SK-N-SH (cell line): Measurements from ENCODE around the gene NUDT1. TPM values are rescaled to one million over a fixed set of nuclear protein-coding genes. Genes with fewer than 3 reads are reported as not detected.

Source experiments
- CTCF ChIA-PET: fragments of 300-600, 350-600 bp; formaldehyde crosslinking; extraction: SDS; loops from one replicate; lab custom pipeline; 2021; lab: Yijun Ruan, JAX
- POLR2A ChIA-PET: fragments of 350-600 bp; sonication (Branson Sonifier 250); formaldehyde crosslinking; extraction: SDS; loops from one replicate; lab custom pipeline; 2020; ENCODE audit warnings: antibody characterized with exemption, inconsistent platforms; lab: Yijun Ruan, JAX
- DNase-seq: peaks from one replicate; pipeline ENCODE4 v3.0.0; 2012
- H2AFZ ChIP-seq: fragments of 200-600 bp; sonication (generic); 2 replicates; pipeline ENCODE4 v1.8.1; 2016; ENCODE audit warnings: antibody characterized with exemption, mild to moderate bottlenecking, low read depth
- H3F3A ChIP-seq: fragments of 200-600 bp; sonication (generic); replicated peaks from 2 replicates; pipeline ENCODE3; 2016; ENCODE audit warnings: antibody characterized with exemption, mild to moderate bottlenecking; ENCODE audit not compliant: insufficient read depth
- H3K27ac ChIP-seq, 2 experiments: fragments of 200-500 bp in 1 of 2; fragments of 200-600 bp in 1 of 2; sonication (Bioruptor generic) in 1 of 2; sonication (generic), shearing (Covaris generic) in 1 of 2; 2 replicates each; pipeline versions ENCODE4 v1.5.1 to v1.6.1; 2014 to 2016; ENCODE audit warnings: low read depth in 2 of 2, inconsistent platforms in 1 of 2, low read length in 1 of 2, mild to moderate bottlenecking in 1 of 2, mixed read lengths in 1 of 2
- H3K27me3 ChIP-seq: fragments of 200-600 bp; sonication (generic), shearing (Covaris generic); 2 replicates; pipeline ENCODE4 v1.6.1; 2016; ENCODE audit warnings: mixed run types; ENCODE audit not compliant: insufficient read depth
- H3K36me3 ChIP-seq, 2 experiments: fragments of 200-500 bp in 1 of 2; fragments of 200-600 bp in 1 of 2; sonication (Bioruptor generic) in 1 of 2; sonication (generic) in 1 of 2; replicated peaks in 1 of 2; 2 replicates each; pipeline versions ENCODE3 to v1.5.1; 2014 to 2016; ENCODE audit warnings: low read length in 1 of 2, mild to moderate bottlenecking in 1 of 2; ENCODE audit not compliant: insufficient read depth in 2 of 2, control insufficient read depth in 1 of 2
- H3K4me1 ChIP-seq, 2 experiments: fragments of 200-500 bp in 1 of 2; fragments of 200-600 bp in 1 of 2; sonication (Bioruptor generic) in 1 of 2; sonication (generic), shearing (Covaris generic) in 1 of 2; 2 replicates each; pipeline versions ENCODE4 v1.5.1 to v1.6.1; 2014 to 2016; ENCODE audit warnings: low read depth in 1 of 2, low read length in 1 of 2, mixed run types in 1 of 2; ENCODE audit not compliant: insufficient read depth in 2 of 2, control insufficient read depth in 1 of 2
- H3K4me2 ChIP-seq: fragments of 200-600 bp; sonication (generic), shearing (Covaris generic); 2 replicates; pipeline ENCODE4 v1.6.1; 2017; ENCODE audit warnings: mixed run types
- H3K4me3 ChIP-seq, 2 experiments: fragments of 200-500 bp in 1 of 2; fragments of 200-600 bp in 1 of 2; sonication (Bioruptor generic) in 1 of 2; sonication (generic), shearing (Covaris generic) in 1 of 2; 2 replicates each; pipeline versions ENCODE4 v1.5.1 to v1.8.1; 2014 to 2016; ENCODE audit warnings: low read depth in 2 of 2, inconsistent platforms in 1 of 2, low read length in 1 of 2, mild to moderate bottlenecking in 1 of 2, mixed read lengths in 1 of 2, moderate library complexity in 1 of 2
- H3K79me2 ChIP-seq: fragments of 200-600 bp; sonication (generic); 2 replicates; pipeline ENCODE4 v1.8.1; 2017; ENCODE audit warnings: mild to moderate bottlenecking; ENCODE audit not compliant: insufficient read depth
- H3K9ac ChIP-seq: fragments of 200-600 bp; sonication (generic); 2 replicates; pipeline ENCODE4 v1.6.1; 2017; ENCODE audit warnings: mixed run types
- H3K9me2 ChIP-seq: fragments of 200-600 bp; sonication (generic); 2 replicates; pipeline ENCODE4 v1.6.1; 2017; ENCODE audit warnings: mixed run types
- H3K9me3 ChIP-seq: fragments of 200-600 bp; sonication (generic); 2 replicates; pipeline ENCODE4 v1.6.1; 2017; ENCODE audit warnings: mixed run types, mild to moderate bottlenecking, moderate library complexity
- H4K20me1 ChIP-seq: fragments of 200-600 bp; sonication (generic); 2 replicates; pipeline ENCODE4 v1.6.1; 2017; ENCODE audit warnings: mild to moderate bottlenecking, mixed run types; ENCODE audit not compliant: insufficient read depth
- ELF1 ChIP-seq: IDR thresholded peaks from 2 replicates; pipeline ENCODE4 v1.4.0; 2012
- EZH2phosphoT487 ChIP-seq: fragments of 200-600 bp; sonication (generic); IDR thresholded peaks from 2 replicates; pipeline ENCODE4 v1.6.1; 2017; ENCODE audit warnings: low read depth, mixed run types, mild to moderate bottlenecking, antibody characterized with exemption, moderate library complexity, borderline replicate concordance
- FOSL2 ChIP-seq: IDR thresholded peaks from 2 replicates; pipeline ENCODE4 v1.4.0; 2012; ENCODE audit warnings: low read depth, mild to moderate bottlenecking, moderate library complexity, borderline replicate concordance
- FOXJ3 ChIP-seq: sonication (generic); formaldehyde crosslinking; IDR thresholded peaks from 2 replicates; pipeline ENCODE4 v1.5.1; 2020; ENCODE audit warnings: mild to moderate bottlenecking, missing genetic modification reagents
- RCOR1 ChIP-seq: fragments of 150-350 bp; IDR thresholded peaks from 2 replicates; pipeline ENCODE4 v1.6.1; 2017; ENCODE audit warnings: antibody characterized with exemption, low read length
- RFX5 ChIP-seq: IDR thresholded peaks from 2 replicates; pipeline ENCODE4 v1.6.1; 2012; ENCODE audit warnings: mild to moderate bottlenecking, improper control_type of control experiment, low read length
- SIN3A ChIP-seq: IDR thresholded peaks from 2 replicates; pipeline ENCODE4 v1.6.1; 2012; ENCODE audit warnings: low read depth, mild to moderate bottlenecking, low read length, moderate library complexity, borderline replicate concordance
- TAF1 ChIP-seq: IDR thresholded peaks from 2 replicates; pipeline ENCODE4 v1.6.1; 2012; ENCODE audit warnings: low read depth, mild to moderate bottlenecking, low read length, moderate library complexity, borderline replicate concordance
- TCF12 ChIP-seq: IDR thresholded peaks from 2 replicates; pipeline ENCODE4 v1.4.0; 2012
- TEAD4 ChIP-seq: IDR thresholded peaks from 2 replicates; pipeline ENCODE4 v1.4.0; 2012; ENCODE audit warnings: mild to moderate bottlenecking, borderline replicate concordance; ENCODE audit not compliant: insufficient read depth
- WGBS: methylation state at CpG from one replicate; pipeline ENCODE4 v1.1.6; 2017; ENCODE audit warnings: low lambda C conversion rate; 5-methylcytosine and 5-hydroxymethylcytosine counted together
- polyA plus RNA-seq, 3 experiments: library from polyadenylated mRNA; depleted of rRNA; stranded (reverse); fragments of >200 nt; gene quantifications; 2 replicates each; pipeline ENCODE4 v1.2.3, GENCODE V29; 2012
- TF ChIP-seq, protein P1 (sequence below): IDR thresholded peaks from 2 replicates; pipeline ENCODE4 v1.6.1; 2012; ENCODE audit warnings: mild to moderate bottlenecking, low read depth, low read length, moderate library complexity
- TF ChIP-seq, protein P2 (sequence below): fragments of 150-350 bp; IDR thresholded peaks from 2 replicates; pipeline ENCODE4 v1.6.1; 2017; ENCODE audit warnings: antibody characterized with exemption, low read length, low read depth, borderline replicate concordance
- TF ChIP-seq, protein P3 (sequence below): IDR thresholded peaks from 2 replicates; pipeline ENCODE4 v1.4.0; 2012; ENCODE audit warnings: low read depth, borderline replicate concordance
- TF ChIP-seq, protein P4 (sequence below): IDR thresholded peaks from 2 replicates; pipeline ENCODE4 v1.4.0; 2012; ENCODE audit warnings: low read depth

The NUDT1 gene
- polyA plus RNA-seq, 1 of the 3 experiments (the other 2 are of a cell fraction), result 98.1 TPM

DNA sequence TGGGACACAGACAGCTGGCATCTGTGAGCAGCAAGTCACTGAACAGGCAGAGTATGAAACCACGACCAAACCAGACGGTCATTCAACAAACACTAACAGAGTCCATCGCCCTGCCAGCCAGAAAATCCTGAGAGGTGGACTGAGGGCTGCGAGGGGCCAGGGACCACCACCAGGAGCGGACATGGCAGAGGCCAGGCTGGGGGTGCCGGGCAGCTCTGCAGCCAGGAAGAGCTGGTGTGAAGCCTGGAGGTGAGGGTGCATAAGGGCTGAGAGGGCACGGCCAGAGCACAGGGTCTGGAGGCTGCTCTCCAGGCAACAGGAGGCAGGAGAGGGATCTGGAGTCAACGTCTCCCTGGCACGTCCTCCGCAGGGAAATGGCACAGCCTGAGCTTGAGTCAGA is 24.8 kb upstream of the NUDT1 start:
- 90% methylated on average over 10 of the region's 10 CpGs for WGBS

DNA sequence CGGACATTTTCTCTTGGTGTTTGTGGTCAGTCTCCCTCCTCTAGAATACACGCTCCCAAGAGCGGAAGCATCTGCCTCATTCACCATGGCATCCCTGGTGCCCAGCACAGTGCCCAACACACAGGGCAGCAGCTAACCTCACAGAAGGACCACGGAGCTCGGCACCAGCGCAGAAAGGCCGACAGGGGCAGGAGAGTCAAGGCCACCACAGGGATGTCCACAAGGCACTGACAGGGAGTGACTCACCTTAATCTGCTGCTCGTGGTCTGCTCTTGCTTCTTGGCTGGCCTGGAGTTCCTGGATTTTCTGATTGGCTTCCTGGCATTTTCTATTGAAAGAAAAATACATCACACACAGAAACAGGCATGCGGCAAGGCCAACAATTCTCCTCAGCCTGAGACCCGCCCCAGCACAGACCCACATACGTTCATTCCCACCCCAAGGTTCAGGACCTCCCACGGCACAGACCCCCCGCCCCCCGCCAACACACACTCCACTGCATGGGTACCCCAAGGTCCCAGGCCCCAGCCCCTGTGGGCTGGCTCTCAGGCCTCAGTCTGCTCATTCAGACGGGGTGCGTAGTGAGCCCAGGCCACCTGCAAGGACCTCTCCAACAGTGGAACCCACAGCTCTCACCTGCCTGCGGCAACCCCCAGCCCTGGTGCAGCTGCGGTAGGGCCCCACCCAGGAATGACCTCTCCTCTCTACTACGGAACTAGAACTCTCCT is 24.1 kb upstream of the NUDT1 start:
- Histone ChIP-seq H3K27ac (no peak overlapping the region), H3K36me3 (peaks cover 34 to 57% of the 10 kb centered on the region in 2 experiments)
- no peak for DNase-seq
- TF ChIP-seq FOXJ3 (CRISPR knock-in tag) (no peak), TEAD4 (no peak), RCOR1 (no peak), TAF1 (no peak)
- TF ChIP-seq, protein P1, sequence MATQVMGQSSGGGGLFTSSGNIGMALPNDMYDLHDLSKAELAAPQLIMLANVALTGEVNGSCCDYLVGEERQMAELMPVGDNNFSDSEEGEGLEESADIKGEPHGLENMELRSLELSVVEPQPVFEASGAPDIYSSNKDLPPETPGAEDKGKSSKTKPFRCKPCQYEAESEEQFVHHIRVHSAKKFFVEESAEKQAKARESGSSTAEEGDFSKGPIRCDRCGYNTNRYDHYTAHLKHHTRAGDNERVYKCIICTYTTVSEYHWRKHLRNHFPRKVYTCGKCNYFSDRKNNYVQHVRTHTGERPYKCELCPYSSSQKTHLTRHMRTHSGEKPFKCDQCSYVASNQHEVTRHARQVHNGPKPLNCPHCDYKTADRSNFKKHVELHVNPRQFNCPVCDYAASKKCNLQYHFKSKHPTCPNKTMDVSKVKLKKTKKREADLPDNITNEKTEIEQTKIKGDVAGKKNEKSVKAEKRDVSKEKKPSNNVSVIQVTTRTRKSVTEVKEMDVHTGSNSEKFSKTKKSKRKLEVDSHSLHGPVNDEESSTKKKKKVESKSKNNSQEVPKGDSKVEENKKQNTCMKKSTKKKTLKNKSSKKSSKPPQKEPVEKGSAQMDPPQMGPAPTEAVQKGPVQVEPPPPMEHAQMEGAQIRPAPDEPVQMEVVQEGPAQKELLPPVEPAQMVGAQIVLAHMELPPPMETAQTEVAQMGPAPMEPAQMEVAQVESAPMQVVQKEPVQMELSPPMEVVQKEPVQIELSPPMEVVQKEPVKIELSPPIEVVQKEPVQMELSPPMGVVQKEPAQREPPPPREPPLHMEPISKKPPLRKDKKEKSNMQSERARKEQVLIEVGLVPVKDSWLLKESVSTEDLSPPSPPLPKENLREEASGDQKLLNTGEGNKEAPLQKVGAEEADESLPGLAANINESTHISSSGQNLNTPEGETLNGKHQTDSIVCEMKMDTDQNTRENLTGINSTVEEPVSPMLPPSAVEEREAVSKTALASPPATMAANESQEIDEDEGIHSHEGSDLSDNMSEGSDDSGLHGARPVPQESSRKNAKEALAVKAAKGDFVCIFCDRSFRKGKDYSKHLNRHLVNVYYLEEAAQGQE, result no peak
- TF ChIP-seq, protein P2, sequence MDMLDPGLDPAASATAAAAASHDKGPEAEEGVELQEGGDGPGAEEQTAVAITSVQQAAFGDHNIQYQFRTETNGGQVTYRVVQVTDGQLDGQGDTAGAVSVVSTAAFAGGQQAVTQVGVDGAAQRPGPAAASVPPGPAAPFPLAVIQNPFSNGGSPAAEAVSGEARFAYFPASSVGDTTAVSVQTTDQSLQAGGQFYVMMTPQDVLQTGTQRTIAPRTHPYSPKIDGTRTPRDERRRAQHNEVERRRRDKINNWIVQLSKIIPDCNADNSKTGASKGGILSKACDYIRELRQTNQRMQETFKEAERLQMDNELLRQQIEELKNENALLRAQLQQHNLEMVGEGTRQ, result no peak
- TF ChIP-seq, all 33 proteins: peak for 0
- no peak overlapping the region for H3K4me2 ChIP-seq
- peaks cover 12% of the 10 kb centered on the region; the same call in 1 of the 2 replicates for H4K20me1 ChIP-seq
- no peak overlapping the region for H2AFZ ChIP-seq
- H3K79me2 ChIP-seq, result peaks cover 20% of the 10 kb centered on the region; the same call in 1 of the 2 replicates
- no peak overlapping the region for H3K9ac ChIP-seq
- H3K4me3 ChIP-seq, result no peak overlapping the region
- ChIA-PET CTCF (interaction anchor here (1.2 kb wide), 1 partner anchor 60 kb away, joined by 3 read pairs; no protein-coding TSS in a partner anchor), POLR2A (no interaction called here)
- no peaks in the 10 kb centered on the region for H3K9me3 ChIP-seq
- WGBS, result 92% methylated on average over 15 of the region's 19 CpGs
- no peaks in the 10 kb centered on the region for H3F3A ChIP-seq
- H3K27me3 ChIP-seq, result no peaks in the 10 kb centered on the region
- H3K4me1 ChIP-seq, result no peaks in the 10 kb centered on the region
- H3K9me2 ChIP-seq, result no peaks in the 10 kb centered on the region

More for the DNA sequence above, 24.8 kb upstream of the NUDT1 start:
- H3K79me2 ChIP-seq, result peaks cover 20% of the 10 kb centered on the region; the same call in 1 of the 2 replicates
- H3K4me3 ChIP-seq, result no peak overlapping the region
- H3K36me3 ChIP-seq, result peaks cover 41 to 58% of the 10 kb centered on the region in 2 experiments
- ChIA-PET CTCF (interaction anchor here (0.6 to 1.4 kb wide), 5 partner anchors 22 to 269 kb away, joined by 3 to 4 read pairs (median 3); no protein-coding TSS in a partner anchor), POLR2A (interaction anchor here (0.7 kb wide), 1 partner anchor 12 kb away, joined by 4 read pairs; no protein-coding TSS in a partner anchor)
- no peaks in the 10 kb centered on the region for H3K4me1 ChIP-seq
- H3K9ac ChIP-seq, result no peak overlapping the region
- peaks cover 12% of the 10 kb centered on the region; the same call in 1 of the 2 replicates for H4K20me1 ChIP-seq
- DNase-seq, result no peak
- no peak overlapping the region for H2AFZ ChIP-seq
- no peak overlapping the region for H3K4me2 ChIP-seq
- TF ChIP-seq ELF1 (no peak), FOXJ3 (CRISPR knock-in tag) (no peak), EZH2phosphoT487 (no peak), SIN3A (no peak), TCF12 (no peak), FOSL2 (no peak), RFX5 (no peak), TAF1 (no peak)
- TF ChIP-seq, protein P3, sequence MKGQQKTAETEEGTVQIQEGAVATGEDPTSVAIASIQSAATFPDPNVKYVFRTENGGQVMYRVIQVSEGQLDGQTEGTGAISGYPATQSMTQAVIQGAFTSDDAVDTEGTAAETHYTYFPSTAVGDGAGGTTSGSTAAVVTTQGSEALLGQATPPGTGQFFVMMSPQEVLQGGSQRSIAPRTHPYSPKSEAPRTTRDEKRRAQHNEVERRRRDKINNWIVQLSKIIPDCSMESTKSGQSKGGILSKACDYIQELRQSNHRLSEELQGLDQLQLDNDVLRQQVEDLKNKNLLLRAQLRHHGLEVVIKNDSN, result no peak
- TF ChIP-seq, protein P4, sequence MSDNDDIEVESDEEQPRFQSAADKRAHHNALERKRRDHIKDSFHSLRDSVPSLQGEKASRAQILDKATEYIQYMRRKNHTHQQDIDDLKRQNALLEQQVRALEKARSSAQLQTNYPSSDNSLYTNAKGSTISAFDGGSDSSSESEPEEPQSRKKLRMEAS, result no peak
- H3K9me3 ChIP-seq, result no peaks in the 10 kb centered on the region
- no peaks in the 10 kb centered on the region for H3K9me2 ChIP-seq
- H3K27me3 ChIP-seq, result no peaks in the 10 kb centered on the region
- no peak overlapping the region for H3K27ac ChIP-seq
- H3F3A ChIP-seq, result no peaks in the 10 kb centered on the region
